ENCODE results near the gene TTC3. TPM values are rescaled to one million over a fixed set of nuclear protein-coding genes. Genes with fewer than 3 reads are reported as not detected.

The TTC3 gene
- 100 to 1,000 TPM; 103 to 128 TPM for total RNA-seq
- 100 to 1,000 TPM; 184 to 214 (median 197) TPM for polyA plus RNA-seq (ENCODE audit: insufficient read length in 6 of 6)
- long read RNA-seq, donor 1, partial matches to known transcripts, result 144 of 150 reads
- long read RNA-seq, donor 1, other reads (novel, unspliced or antisense), result 0 of 150 reads
- long read RNA-seq, donor 2, transcript TTC3-213 (5 exons, 739 nt), result major isoform, 7 of 289 reads
- long read RNA-seq, donor 2, partial matches to known transcripts, result 280 of 289 reads
- long read RNA-seq, donor 2, other reads (novel, unspliced or antisense), result 0 of 289 reads
- long read RNA-seq, donor 3, full-length matches to known transcripts, result 4 of 13 reads
- long read RNA-seq, donor 3, partial matches to known transcripts, result 9 of 13 reads
- long read RNA-seq, donor 3, other reads (novel, unspliced or antisense), result 0 of 13 reads
- long read RNA-seq, donor 4, partial matches to known transcripts, result 30 of 43 reads
- long read RNA-seq, donor 4, other reads (novel, unspliced or antisense), result 12 of 43 reads
- long read RNA-seq, donor 5, partial matches to known transcripts, result 68 of 76 reads
- long read RNA-seq, donor 5, other reads (novel, unspliced or antisense), result 0 of 76 reads
- long read RNA-seq, donor 6, partial matches to known transcripts, result 72 of 76 reads
- long read RNA-seq, donor 6, other reads (novel, unspliced or antisense), result 0 of 76 reads
- long read RNA-seq, donor 7, full-length matches to known transcripts, result 5 of 5 reads
- long read RNA-seq, donor 7, partial matches to known transcripts, result 0 of 5 reads
- long read RNA-seq, donor 7, other reads (novel, unspliced or antisense), result 0 of 5 reads
- long read RNA-seq, donor 8, full-length matches to known transcripts, result 7 of 89 reads
- long read RNA-seq, donor 8, partial matches to known transcripts, result 82 of 89 reads
- long read RNA-seq, donor 8, other reads (novel, unspliced or antisense), result 0 of 89 reads
- long read RNA-seq, donor 9, result 0 reads
- long read RNA-seq, donor 10, partial matches to known transcripts, result 10 of 13 reads
- long read RNA-seq, donor 10, other reads (novel, unspliced or antisense), result 3 of 13 reads
- long read RNA-seq, donor 11, partial matches to known transcripts, result 287 of 291 reads
- long read RNA-seq, donor 11, other reads (novel, unspliced or antisense), result 0 of 291 reads
- long read RNA-seq, donor 12, transcript TTC3-213 (5 exons, 739 nt), result major isoform, 6 of 99 reads
- long read RNA-seq, donor 12, partial matches to known transcripts, result 93 of 99 reads
- long read RNA-seq, donor 12, other reads (novel, unspliced or antisense), result 0 of 99 reads

DNA sequence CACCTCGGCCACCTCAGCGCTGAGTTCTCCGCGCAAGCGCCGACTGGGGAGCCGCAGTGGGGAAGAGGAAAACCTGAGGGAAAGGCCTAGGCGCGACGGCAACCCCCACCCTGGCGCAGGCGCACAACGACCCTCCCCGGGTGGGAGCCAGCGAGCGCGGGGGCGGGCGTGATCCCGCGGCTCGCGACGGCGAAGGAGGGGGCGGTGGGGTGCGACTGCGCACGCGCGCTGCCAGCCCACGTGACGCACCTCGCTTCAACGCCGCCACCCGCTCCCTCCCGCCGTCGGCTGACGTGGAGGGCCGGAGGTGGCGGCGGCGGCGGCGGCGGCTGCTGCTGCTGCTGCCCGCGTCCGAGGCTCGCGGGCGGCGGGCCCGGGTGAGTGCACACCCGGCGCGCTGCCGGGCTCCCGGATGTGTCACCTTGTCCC lies at the start of gene TTC3, which contains the start of gene PIGP:
Gene TTC3 (plus strand): TSS at position 267 of the 429 bp plus-strand sequence. CDS start 14,004 bp downstream, outside the sequence.
Gene PIGP (minus strand): TSS at position 84 of the 429 bp plus-strand sequence. CDS start 556 bp downstream, outside the sequence.
- H3K4me3 ChIP-seq, result peak within 1 kb of the TSS; percentile 83 to 90
- no peaks in the 10 kb centered on the region for H3K36me3 ChIP-seq
- intact Hi-C loops (cut with DNase I), result no loop called here
- H3K9me3 ChIP-seq, result no peaks in the 10 kb centered on the region
- no peaks in the 10 kb centered on the region for H3K27me3 ChIP-seq
- DNase-seq (peak; percentile 95 to 98 (median 96)), ATAC-seq (peak; percentile 87)
- no peak for TF ChIP-seq CTCF (IDR thresholded peaks at IDR 0.05)
- H3K27ac ChIP-seq, result peak within 1 kb of the TSS; percentile 99 to 100
- peaks cover 0 to 31% of the 10 kb centered on the region in 2 donors for H3K4me1 ChIP-seq

- Histone ChIP-seq H3K4me3 (no peak overlapping the region), H3K27ac (no peak overlapping the region), H3K4me1 (no peaks in the 10 kb centered on the region), H3K36me3 (no peaks in the 10 kb centered on the region), H3K27me3 (no peaks in the 10 kb centered on the region), H3K9me3 (no peaks in the 10 kb centered on the region)
- ATAC-seq (no peak), DNase-seq (no peak)
- TF ChIP-seq CTCF (IDR thresholded peaks at IDR 0.05), result no peak
- intact Hi-C loops (cut with DNase I), result no loop called here
Measured at GRCh38 chr21:37026499-37026898, 46.6 kb upstream of the TTC3 start.

DNA sequence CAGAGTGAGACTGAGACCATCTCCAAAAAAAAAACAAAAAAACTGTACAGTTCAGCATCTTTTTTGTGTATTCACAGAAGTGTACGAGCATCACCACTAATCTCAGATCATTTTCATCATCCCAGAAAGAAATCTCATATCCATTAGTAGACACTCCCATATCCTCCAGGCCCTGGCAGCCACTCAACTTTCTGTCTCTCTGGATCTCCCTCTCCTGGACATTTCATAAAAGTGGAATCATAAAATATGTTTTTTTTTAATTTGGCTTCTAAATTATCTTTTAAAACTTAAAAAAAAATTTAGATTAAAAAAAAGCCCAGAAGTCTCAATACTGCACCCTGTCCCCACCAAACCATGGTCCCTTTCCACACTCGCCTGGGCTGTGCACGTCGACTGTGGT lies 44.5 kb upstream of the TTC3 start:
- no peak for TF ChIP-seq CTCF (IDR thresholded peaks at IDR 0.05)
- no peaks in the 10 kb centered on the region for H3K9me3 ChIP-seq
- DNase-seq, result no peak
- H3K27ac ChIP-seq, result no peak overlapping the region
- H3K4me1 ChIP-seq, result no peaks in the 10 kb centered on the region
- intact Hi-C loops (cut with DNase I), result no loop called here
- H3K4me3 ChIP-seq, result no peak overlapping the region
- no peaks in the 10 kb centered on the region for H3K36me3 ChIP-seq
- H3K27me3 ChIP-seq, result no peaks in the 10 kb centered on the region
- ATAC-seq, result no peak

DNA sequence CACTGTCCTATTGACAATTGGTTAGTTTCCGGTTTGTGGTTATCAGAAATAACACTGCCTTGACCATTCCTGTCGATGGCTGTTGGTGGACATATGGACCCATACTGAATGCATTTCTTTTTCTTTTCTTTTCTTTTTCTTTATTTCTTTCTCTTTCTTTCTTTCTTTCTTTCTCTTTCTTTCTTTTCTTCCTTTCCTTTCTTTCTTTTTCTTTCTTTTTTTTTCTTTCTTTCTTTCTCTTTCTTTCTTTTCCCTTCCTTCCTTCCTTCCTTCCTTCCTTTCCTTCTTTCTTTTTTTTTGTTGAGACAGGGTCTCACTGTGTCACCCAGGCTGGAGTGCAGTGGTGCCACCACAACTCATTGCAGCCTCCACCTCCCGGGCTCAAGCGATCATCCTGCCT lies 42.2 kb upstream of the TTC3 start:
- intact Hi-C loops (cut with DNase I), result no loop called here
- H3K4me3 ChIP-seq, result no peak overlapping the region
- H3K4me1 ChIP-seq, result no peaks in the 10 kb centered on the region
- H3K36me3 ChIP-seq, result no peaks in the 10 kb centered on the region
- ATAC-seq (no peak), DNase-seq (no peak)
- H3K27ac ChIP-seq, result no peak overlapping the region
- no peak for TF ChIP-seq CTCF (IDR thresholded peaks at IDR 0.05)
- H3K27me3 ChIP-seq, result no peaks in the 10 kb centered on the region
- H3K9me3 ChIP-seq, result no peaks in the 10 kb centered on the region
